ENCODE results near the gene CLCN6.

Gene CLCN6

GRCh38 chr1:11873395-11874257 is 67.6 kb downstream of the CLCN6 start:
- ChIA-PET POLR2A (interaction anchor here (1.2 to 1.3 kb wide), 2 partner anchors 34 to 36 kb away, joined by 3 to 4 read pairs; no protein-coding TSS in a partner anchor), CTCF (interaction anchor here (0.6 to 1.2 kb wide), 2 partner anchors 11 to 19 kb away, joined by 3 read pairs; no protein-coding TSS in a partner anchor)
- DNase-seq (ENCODE audit: extremely low spot score): no peak
- no peak for TF ChIP-seq FOXK2 (IDR thresholded peaks at IDR 0.05)
- no peak for TF ChIP-seq FOXA1 (IDR thresholded peaks at IDR 0.05)
- no peak for TF ChIP-seq L3MBTL2 (conservative IDR thresholded peaks at IDR 0.05)
- no peak for TF ChIP-seq SP1 (IDR thresholded peaks at IDR 0.05)
- TF ChIP-seq TARDBP (IDR thresholded peaks at IDR 0.05): no peak
- TF ChIP-seq, protein P1, sequence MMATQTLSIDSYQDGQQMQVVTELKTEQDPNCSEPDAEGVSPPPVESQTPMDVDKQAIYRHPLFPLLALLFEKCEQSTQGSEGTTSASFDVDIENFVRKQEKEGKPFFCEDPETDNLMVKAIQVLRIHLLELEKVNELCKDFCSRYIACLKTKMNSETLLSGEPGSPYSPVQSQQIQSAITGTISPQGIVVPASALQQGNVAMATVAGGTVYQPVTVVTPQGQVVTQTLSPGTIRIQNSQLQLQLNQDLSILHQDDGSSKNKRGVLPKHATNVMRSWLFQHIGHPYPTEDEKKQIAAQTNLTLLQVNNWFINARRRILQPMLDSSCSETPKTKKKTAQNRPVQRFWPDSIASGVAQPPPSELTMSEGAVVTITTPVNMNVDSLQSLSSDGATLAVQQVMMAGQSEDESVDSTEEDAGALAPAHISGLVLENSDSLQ (IDR thresholded peaks at IDR 0.05): no peak
- TF ChIP-seq ZNF384 (IDR thresholded peaks at IDR 0.05): no peak
- no peak for TF ChIP-seq FOXM1 (IDR thresholded peaks at IDR 0.05; ENCODE audit: borderline replicate concordance)
- TF ChIP-seq ARNT (IDR thresholded peaks at IDR 0.05): no peak
- no peak for TF ChIP-seq NFRKB (IDR thresholded peaks at IDR 0.05)
- no peak for TF ChIP-seq CTBP1 (IDR thresholded peaks at IDR 0.05; ENCODE audit: borderline replicate concordance)
- no peak for TF ChIP-seq LEF1 (IDR thresholded peaks at IDR 0.05; ENCODE audit: borderline replicate concordance)

DNA sequence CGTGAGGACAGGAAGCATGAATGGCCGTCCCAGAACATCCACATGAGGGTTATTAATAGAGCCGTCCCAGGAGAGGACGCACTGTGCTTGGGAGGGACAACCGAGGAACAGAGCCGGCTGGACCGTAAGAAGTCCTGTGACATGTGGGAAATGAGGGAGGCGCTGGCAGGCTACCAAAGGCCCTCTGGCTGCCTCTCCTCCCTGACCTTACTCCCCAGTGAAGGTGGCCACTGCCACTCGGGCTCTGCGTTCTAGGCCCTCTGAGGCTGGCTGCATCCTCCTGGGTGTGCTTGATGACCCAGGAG is 68.2 kb downstream of the CLCN6 start:
- no peak for TF ChIP-seq ZNF384 (IDR thresholded peaks at IDR 0.05)
- TF ChIP-seq HDGF (IDR thresholded peaks at IDR 0.05; ENCODE audit: borderline replicate concordance): no peak
- TF ChIP-seq SP1 (IDR thresholded peaks at IDR 0.05): no peak
- no peak for TF ChIP-seq ARNT (IDR thresholded peaks at IDR 0.05)
- no peak for TF ChIP-seq TARDBP (IDR thresholded peaks at IDR 0.05)
- TF ChIP-seq SUZ12 (IDR thresholded peaks at IDR 0.05): no peak
- TF ChIP-seq ELF4 (IDR thresholded peaks at IDR 0.05): no peak
- no peak for TF ChIP-seq FOXK2 (IDR thresholded peaks at IDR 0.05)
- ChIA-PET CTCF (interaction anchor here (0.6 kb wide), 1 partner anchor 12 kb away, joined by 3 read pairs; no protein-coding TSS in a partner anchor), POLR2A (no interaction called here)
- no peak for DNase-seq (ENCODE audit: extremely low spot score)

- CTCF ChIA-PET: no interaction called here
- TF ChIP-seq ELF4 (IDR thresholded peaks at IDR 0.05): no peak
- TF ChIP-seq, protein P1 (IDR thresholded peaks at IDR 0.05): no peak
- no peak for TF ChIP-seq LEF1 (IDR thresholded peaks at IDR 0.05; ENCODE audit: borderline replicate concordance)
- TF ChIP-seq HDGF (IDR thresholded peaks at IDR 0.05; ENCODE audit: borderline replicate concordance): no peak
- TF ChIP-seq SUZ12 (IDR thresholded peaks at IDR 0.05): no peak
- TF ChIP-seq TARDBP (IDR thresholded peaks at IDR 0.05): no peak
- no peak for TF ChIP-seq ARNT (IDR thresholded peaks at IDR 0.05)
- TF ChIP-seq NFRKB (IDR thresholded peaks at IDR 0.05): no peak
- no peak for TF ChIP-seq FOXK2 (IDR thresholded peaks at IDR 0.05)
- TF ChIP-seq BHLHE40 (IDR thresholded peaks at IDR 0.05; ENCODE audit: borderline replicate concordance): no peak
- no peak for TF ChIP-seq FOXA1 (IDR thresholded peaks at IDR 0.05)
- TF ChIP-seq CTBP1 (IDR thresholded peaks at IDR 0.05; ENCODE audit: borderline replicate concordance): no peak
- no peak for TF ChIP-seq L3MBTL2 (conservative IDR thresholded peaks at IDR 0.05)
- no peak for TF ChIP-seq ZNF384 (IDR thresholded peaks at IDR 0.05)
- TF ChIP-seq FOXM1 (IDR thresholded peaks at IDR 0.05; ENCODE audit: borderline replicate concordance): no peak
- TF ChIP-seq SP1 (IDR thresholded peaks at IDR 0.05): no peak
- no peak for DNase-seq (ENCODE audit: extremely low spot score)
- POLR2A ChIA-PET: no interaction called here
Measured at GRCh38 chr1:11874624-11875023, 68.6 kb downstream of the CLCN6 start.

DNA sequence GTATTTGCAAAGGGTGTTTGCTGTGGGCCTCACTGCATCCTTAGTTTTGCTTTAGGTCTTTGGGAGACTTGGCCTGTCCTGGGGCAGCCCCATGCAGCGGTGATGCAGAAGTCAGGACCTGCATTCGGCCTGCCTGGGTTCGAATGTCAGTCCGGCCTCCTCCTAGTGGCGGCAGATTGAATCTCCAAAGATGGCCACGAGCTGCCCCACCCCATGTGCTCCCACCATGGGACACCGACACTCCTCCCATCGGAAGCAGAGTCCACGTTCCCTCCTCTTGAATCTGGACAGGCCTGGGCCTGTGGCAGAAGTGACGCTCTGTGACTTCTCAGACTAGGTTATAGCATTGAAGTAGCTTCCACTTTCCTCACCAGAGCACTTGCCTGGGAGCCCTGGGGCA is 69.1 kb downstream of the CLCN6 start:
- TF ChIP-seq TARDBP (IDR thresholded peaks at IDR 0.05): no peak
- TF ChIP-seq FOXK2 (IDR thresholded peaks at IDR 0.05): no peak
- no peak for TF ChIP-seq BHLHE40 (IDR thresholded peaks at IDR 0.05; ENCODE audit: borderline replicate concordance)
- TF ChIP-seq HDGF (IDR thresholded peaks at IDR 0.05; ENCODE audit: borderline replicate concordance): no peak
- TF ChIP-seq FOXM1 (IDR thresholded peaks at IDR 0.05; ENCODE audit: borderline replicate concordance): no peak
- no peak for TF ChIP-seq ZNF384 (IDR thresholded peaks at IDR 0.05)
- TF ChIP-seq SUZ12 (IDR thresholded peaks at IDR 0.05): no peak
- no peak for TF ChIP-seq FOXA1 (IDR thresholded peaks at IDR 0.05)
- no peak for TF ChIP-seq L3MBTL2 (conservative IDR thresholded peaks at IDR 0.05)
- no peak for TF ChIP-seq SP1 (IDR thresholded peaks at IDR 0.05)
- TF ChIP-seq ELF4 (IDR thresholded peaks at IDR 0.05): no peak
- TF ChIP-seq, protein P1 (IDR thresholded peaks at IDR 0.05): no peak
- no peak for TF ChIP-seq LEF1 (IDR thresholded peaks at IDR 0.05; ENCODE audit: borderline replicate concordance)
- TF ChIP-seq NFRKB (IDR thresholded peaks at IDR 0.05): no peak
- TF ChIP-seq CTBP1 (IDR thresholded peaks at IDR 0.05; ENCODE audit: borderline replicate concordance): no peak
- TF ChIP-seq ARNT (IDR thresholded peaks at IDR 0.05): no peak
- ChIA-PET CTCF (interaction anchor here (0.6 kb wide), 1 partner anchor 63 kb away, joined by 3 read pairs; no protein-coding TSS in a partner anchor), POLR2A (no interaction called here)
- no peak for DNase-seq (ENCODE audit: extremely low spot score)

DNA sequence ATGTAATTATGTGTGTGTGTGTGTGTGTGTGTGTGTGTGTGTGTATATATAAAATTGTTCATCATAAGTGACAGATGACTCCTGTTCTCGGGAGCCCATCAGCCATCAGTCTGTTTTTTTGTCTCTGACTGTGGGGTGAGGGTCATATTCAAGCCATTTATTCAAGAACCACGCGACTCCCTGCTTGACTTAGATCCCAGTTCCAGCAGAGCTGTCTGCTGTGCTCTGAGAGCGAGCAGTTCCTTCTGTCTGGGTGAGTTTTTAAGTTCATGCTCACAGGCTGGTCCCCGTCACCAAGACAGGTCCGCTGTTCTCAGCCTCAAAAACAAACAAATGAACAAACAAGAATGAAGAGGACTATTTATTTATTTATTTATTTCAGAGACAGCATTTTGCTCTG is 71.1 kb downstream of the CLCN6 start:
- no peak for TF ChIP-seq NFRKB (IDR thresholded peaks at IDR 0.05)
- TF ChIP-seq FOXA1 (IDR thresholded peaks at IDR 0.05): no peak
- no peak for TF ChIP-seq BHLHE40 (IDR thresholded peaks at IDR 0.05; ENCODE audit: borderline replicate concordance)
- TF ChIP-seq ARNT (IDR thresholded peaks at IDR 0.05): no peak
- no peak for TF ChIP-seq FOXM1 (IDR thresholded peaks at IDR 0.05; ENCODE audit: borderline replicate concordance)
- no peak for TF ChIP-seq SUZ12 (IDR thresholded peaks at IDR 0.05)
- TF ChIP-seq FOXK2 (IDR thresholded peaks at IDR 0.05): no peak
- TF ChIP-seq, protein P1 (IDR thresholded peaks at IDR 0.05): no peak
- TF ChIP-seq TARDBP (IDR thresholded peaks at IDR 0.05): no peak
- ChIA-PET POLR2A (no interaction called here), CTCF (interaction anchor here (0.6 kb wide), 1 partner anchor 30 kb away, joined by 3 read pairs; no protein-coding TSS in a partner anchor)
- DNase-seq (ENCODE audit: extremely low spot score): no peak

Data from HEK293T (cell line).